DMS153 (cell line): ENCODE data around the gene MCF2L.
"Not testable (repeated sequence)": the region's sequence is repeated elsewhere in the genome, so short reads cannot be mapped to it uniquely, and the experiment has no call there.

Source experiments
- DNase-seq: peaks from one replicate; lab custom pipeline; 2025; lab: John Stamatoyannopoulos, UW

MCF2L gene

GRCh38 chr13:113049981-113050380, 81.0 kb downstream of the MCF2L start:
- DNase-seq: no peak

- DNase-seq: no peak
Measured at GRCh38 chr13:113050734-113051431, 81.9 kb downstream of the MCF2L start.

GRCh38 chr13:113051641-113052040, 82.6 kb downstream of the MCF2L start:
- no peak for DNase-seq

- no peak for DNase-seq
Measured at GRCh38 chr13:113052206-113052605, 83.2 kb downstream of the MCF2L start.

GRCh38 chr13:113052971-113053370, 84.0 kb downstream of the MCF2L start:
- DNase-seq: no peak

- DNase-seq: no peak
Measured at GRCh38 chr13:113053376-113053775, 84.4 kb downstream of the MCF2L start.

- no peak for DNase-seq
Measured at GRCh38 chr13:113053801-113054604, 85.0 kb downstream of the MCF2L start.

GRCh38 chr13:113057084-113057483, 88.1 kb downstream of the MCF2L start:
- no peak for DNase-seq

GRCh38 chr13:113057559-113057958, 88.5 kb downstream of the MCF2L start:
- DNase-seq: not testable (repeated sequence)

- DNase-seq: no peak
Measured at GRCh38 chr13:113058129-113058987, 89.3 kb downstream of the MCF2L start.

- DNase-seq: no peak
Measured at GRCh38 chr13:113058988-113059850, 90.2 kb downstream of the MCF2L start.

GRCh38 chr13:113059891-113060290, 90.9 kb downstream of the MCF2L start:
- no peak for DNase-seq

- no peak for DNase-seq
Measured at GRCh38 chr13:113060557-113061270, 91.7 kb downstream of the MCF2L start.

- DNase-seq: no peak
Measured at GRCh38 chr13:113061271-113061625, 92.2 kb downstream of the MCF2L start.

GRCh38 chr13:113061796-113062425, 92.9 kb downstream of the MCF2L start:
- DNase-seq: no peak

GRCh38 chr13:113062691-113063090, 93.7 kb downstream of the MCF2L start:
- DNase-seq: no peak

- no peak for DNase-seq
Measured at GRCh38 chr13:113063091-113063491, 94.1 kb downstream of the MCF2L start.

- no peak for DNase-seq
Measured at GRCh38 chr13:113064000-113064533, 95.1 kb downstream of the MCF2L start.

GRCh38 chr13:113064534-113065405, 95.8 kb downstream of the MCF2L start:
- DNase-seq: no peak
